Esophagus squamous epithelium (tissue), 5 donors: ENCODE results near the gene DCDC2C. TPM values are rescaled to one million over a fixed set of nuclear protein-coding genes. Genes with fewer than 3 reads are reported as not detected.

ENCODE experiments used
- DNase-seq: peaks from one replicate; lab custom pipeline; 2025; lab: John Stamatoyannopoulos, UW
- H3K27ac ChIP-seq, 4 donors: fragments of 200-600 bp; sonication (generic); one replicate each; pipeline ENCODE4 v1.5.1; 2016 to 2019; ENCODE audit warnings: mild to moderate bottlenecking in 1 of 4
- H3K27me3 ChIP-seq, 4 donors: fragments of 200-600 bp; sonication (generic); 1 replicate in 3 of 4; 2 replicates in 1 of 4; pipeline versions ENCODE4 v1.5.1 to v1.6.0; 2017 to 2021; ENCODE audit warnings: antibody characterized with exemption in 1 of 4
- H3K36me3 ChIP-seq, 3 donors: fragments of 200-600 bp; sonication (generic); one replicate each; pipeline ENCODE4 v1.5.1; 2016 to 2019
- H3K4me1 ChIP-seq, 3 donors: fragments of 200-600 bp; sonication (generic); one replicate each; pipeline ENCODE4 v1.5.1; 2017 to 2019
- H3K4me3 ChIP-seq, 4 donors: fragments of 200-600 bp; sonication (generic); 1 replicate in 3 of 4; 2 replicates in 1 of 4; pipeline ENCODE4 v1.5.1; 2016 to 2019; ENCODE audit warnings: mild to moderate bottlenecking in 2 of 4, moderate library complexity in 1 of 4
- H3K9me3 ChIP-seq, 3 donors: fragments of 200-600 bp; sonication (generic); one replicate each; pipeline ENCODE4 v1.5.1; 2016 to 2019
- CTCF ChIP-seq, 6 experiments: fragments of 450-650 bp in 4 of 6; fragments of 200-600 bp in 2 of 6; sonication (generic) in 2 of 6; IDR thresholded peaks; one replicate each; pipeline ENCODE4 v1.5.1; 2016 to 2019; ENCODE audit warnings: antibody characterized with exemption in 6 of 6, mild to moderate bottlenecking in 4 of 6, moderate library complexity in 4 of 6
- POLR2A ChIP-seq, 4 donors: fragments of 450-650 bp; IDR thresholded peaks; one replicate each; pipeline ENCODE4 v1.6.1; 2017; ENCODE audit warnings: antibody characterized with exemption in 4 of 4, mild to moderate bottlenecking in 4 of 4, moderate library complexity in 3 of 4
- WGBS, 2 donors: methylation state at CpG; one replicate each; pipeline ENCODE4 v1.1.5; 2018; 5-methylcytosine and 5-hydroxymethylcytosine counted together
- intact Hi-C: fragments of 100-400 bp; cut with DNase I; formaldehyde crosslinking; loops from one replicate; pipeline ENCODE4 v1.15.0; 2022
- total RNA-seq, 4 donors: library from RNA; depleted of rRNA; stranded (reverse); fragments of >200 nt; gene quantifications; one replicate each; pipeline ENCODE4 v1.1.0, GENCODE V29; 2016
- donor health status: DM: yes; HTN: yes; CAD: no.

The DCDC2C gene
- total RNA-seq, 4 donors from 2014 or later: not detected

- Histone ChIP-seq H3K9me3 (no peaks in the 10 kb centered on the region), H3K27me3 (peaks cover 0 to 50% (median 2%) of the 10 kb centered on the region in 4 donors), H3K36me3 (no peaks in the 10 kb centered on the region), H3K4me3 (peak overlapping the region in 2 of 4 donors; percentile 22 to 55), H3K4me1 (peaks cover 0 to 11% (median 6%) of the 10 kb centered on the region in 3 donors), H3K27ac (no peak overlapping the region)
- no peak for DNase-seq
- 4% methylated on average over 5 of the region's 73 CpGs; no CpG with 5 or more reads in 1 of the 2 donors for WGBS, 2 donors
- TF ChIP-seq POLR2A (IDR thresholded peaks at IDR 0.05) (no peak), CTCF (IDR thresholded peaks at IDR 0.05) (no peak)
- intact Hi-C loops: no loop called here
Measured at GRCh38 chr2:3703757-3704355, 481 bp downstream of the DCDC2C start.

GRCh38 chr2:3704692-3705091 lies 1.3 kb downstream of the DCDC2C start:
- peaks cover 0 to 55% (median 4%) of the 10 kb centered on the region in 4 donors for H3K27me3 ChIP-seq
- H3K36me3 ChIP-seq: no peaks in the 10 kb centered on the region
- intact Hi-C loops: no loop called here
- no peak overlapping the region for H3K4me3 ChIP-seq
- TF ChIP-seq CTCF (IDR thresholded peaks at IDR 0.05) (no peak), POLR2A (IDR thresholded peaks at IDR 0.05) (no peak)
- H3K4me1 ChIP-seq: peaks cover 0 to 11% (median 6%) of the 10 kb centered on the region in 3 donors
- WGBS, 2 donors: 22 to 41% methylated on average over 3 to 4 of the region's 6 CpGs
- no peaks in the 10 kb centered on the region for H3K9me3 ChIP-seq
- DNase-seq: no peak
- H3K27ac ChIP-seq: no peak overlapping the region

- WGBS, 2 donors: 19 to 25% methylated on average over 2 of the region's 2 CpGs
- H3K4me1 ChIP-seq: peaks cover 0 to 11% (median 6%) of the 10 kb centered on the region in 3 donors
- H3K27me3 ChIP-seq: peaks cover 0 to 55% (median 4%) of the 10 kb centered on the region in 4 donors
- no peaks in the 10 kb centered on the region for H3K9me3 ChIP-seq
- no peak for TF ChIP-seq CTCF (IDR thresholded peaks at IDR 0.05)
- TF ChIP-seq POLR2A (IDR thresholded peaks at IDR 0.05): no peak
- no peak for DNase-seq
- intact Hi-C loops: no loop called here
- no peaks in the 10 kb centered on the region for H3K36me3 ChIP-seq
- H3K4me3 ChIP-seq: no peak overlapping the region
- H3K27ac ChIP-seq: no peak overlapping the region
Measured at GRCh38 chr2:3705782-3706181, 2.4 kb downstream of the DCDC2C start.

- Histone ChIP-seq H3K9me3 (no peaks in the 10 kb centered on the region), H3K36me3 (no peaks in the 10 kb centered on the region), H3K27ac (peak overlapping the region in 2 of 4 donors; percentile 40 to 42), H3K4me3 (no peak overlapping the region), H3K27me3 (peaks cover 0 to 55% (median 4%) of the 10 kb centered on the region in 4 donors), H3K4me1 (peaks cover 0 to 11% (median 6%) of the 10 kb centered on the region in 3 donors)
- TF ChIP-seq POLR2A (IDR thresholded peaks at IDR 0.05) (no peak), CTCF (IDR thresholded peaks at IDR 0.05) (no peak)
- 42 to 51% methylated on average over 3 to 5 of the region's 5 CpGs for WGBS, 2 donors
- no peak for DNase-seq
- intact Hi-C loops: no loop called here
Measured at GRCh38 chr2:3706892-3707291, 3.5 kb downstream of the DCDC2C start.

- H3K27ac ChIP-seq: no peak overlapping the region
- no peak overlapping the region for H3K4me3 ChIP-seq
- H3K4me1 ChIP-seq: peaks cover 0 to 10% (median 4%) of the 10 kb centered on the region in 3 donors
- peaks cover 0 to 41% (median 2%) of the 10 kb centered on the region in 4 donors for H3K27me3 ChIP-seq
- intact Hi-C loops: no loop called here
- no peaks in the 10 kb centered on the region for H3K36me3 ChIP-seq
- WGBS, 2 donors: 81 to 83% methylated on average over 4 of the region's 4 CpGs
- no peaks in the 10 kb centered on the region for H3K9me3 ChIP-seq
- DNase-seq: no peak
- no peak for TF ChIP-seq CTCF (IDR thresholded peaks at IDR 0.05)
- TF ChIP-seq POLR2A (IDR thresholded peaks at IDR 0.05): no peak
Measured at GRCh38 chr2:3708576-3708975, 5.2 kb downstream of the DCDC2C start.
